GM19099 (cell line): Measurements from ENCODE around the gene PTPRK.

Experiments used
- POLR2A ChIP-seq: IDR thresholded peaks from 3 replicates; pipeline ENCODE4 v1.6.1; 2011; ENCODE audit warnings: low read depth; ENCODE audit not compliant: insufficient read length; ENCODE audit errors: extremely low read depth

The PTPRK gene

DNA sequence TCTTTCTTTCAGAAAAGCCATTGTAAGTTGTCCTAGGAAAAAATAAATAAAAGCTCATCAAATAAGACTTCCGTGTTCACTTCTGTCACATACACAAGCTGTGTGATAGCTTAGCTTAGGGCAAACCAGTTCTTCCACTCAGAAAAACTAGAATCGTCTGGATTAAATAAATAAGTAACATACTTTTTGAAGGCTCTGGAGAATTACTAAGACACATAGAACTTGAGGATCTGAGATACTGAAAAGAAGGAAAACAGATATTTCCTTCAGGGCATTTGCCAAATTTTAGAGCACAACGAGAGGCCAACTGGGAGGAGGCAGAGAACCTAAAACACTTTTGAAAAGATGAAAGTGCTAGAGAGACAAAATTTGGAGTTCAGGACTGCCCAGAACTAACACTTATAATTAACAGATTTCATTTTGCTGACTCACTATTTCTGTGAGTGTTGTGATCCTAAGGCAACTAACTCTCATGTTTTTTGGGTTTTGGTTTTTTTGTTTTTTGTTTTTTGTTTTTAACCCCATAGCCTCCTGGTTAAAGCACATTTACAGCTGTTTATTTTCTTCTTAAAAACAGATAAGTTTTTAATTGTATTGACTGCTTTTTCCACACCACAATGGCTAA, 580.8 kb downstream of the PTPRK start:
- no peak for TF ChIP-seq POLR2A

DNA sequence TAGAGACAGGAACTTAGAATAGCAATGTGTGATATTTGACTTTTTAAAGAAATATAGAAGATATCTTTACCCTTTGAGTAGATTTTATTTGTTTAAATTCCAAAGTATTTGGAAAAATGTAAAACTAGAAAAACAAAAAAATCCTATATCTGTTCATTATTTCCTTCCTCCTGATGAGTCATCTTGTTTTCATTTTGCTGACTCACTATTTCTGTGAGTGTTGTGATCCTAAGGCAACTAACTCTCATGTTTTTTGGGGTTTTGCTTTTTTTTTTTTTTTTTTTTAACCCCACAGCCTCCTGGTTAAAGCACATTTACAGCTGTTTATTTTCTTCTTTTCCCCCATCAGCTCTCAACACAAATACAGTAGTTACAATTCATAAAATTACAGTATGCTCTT, 581.7 kb downstream of the PTPRK start:
- TF ChIP-seq POLR2A: no peak

DNA sequence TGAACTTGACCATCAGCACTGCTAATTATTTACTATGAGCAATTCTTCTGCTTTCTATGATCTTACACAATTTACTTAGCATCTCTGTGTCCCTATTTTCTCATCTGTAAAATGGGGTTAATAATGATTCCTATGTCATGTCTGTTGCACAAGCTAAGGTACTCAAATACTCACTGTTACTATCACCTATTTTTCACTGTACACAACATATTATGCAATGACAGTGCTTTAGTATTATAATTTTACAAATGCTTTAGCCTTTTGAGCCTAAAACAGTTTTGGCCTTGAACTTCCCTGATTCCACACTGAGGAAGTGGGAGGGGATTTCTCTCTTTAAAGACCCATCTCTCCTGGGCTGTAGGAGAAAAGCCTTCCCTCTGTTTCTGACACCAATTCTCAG, 582.7 kb downstream of the PTPRK start:
- TF ChIP-seq POLR2A: no peak

DNA sequence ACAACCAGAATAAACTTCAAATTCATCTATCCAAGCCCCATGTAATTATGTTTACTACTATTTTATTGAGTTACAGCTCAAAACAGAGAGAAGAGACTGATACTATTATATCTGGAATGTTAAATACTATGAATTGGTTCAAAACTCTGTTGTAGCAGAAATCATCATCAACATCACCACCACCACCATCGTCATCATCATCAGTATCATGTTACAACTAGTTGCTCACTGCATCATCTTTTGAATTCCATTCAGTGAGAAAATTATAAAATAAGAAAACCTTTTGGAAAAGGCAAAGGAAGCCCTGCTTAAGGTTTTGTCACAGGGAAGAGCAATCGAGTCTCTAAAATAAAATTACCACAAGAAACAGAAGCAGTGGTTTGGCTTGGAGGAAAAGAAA, 583.3 kb downstream of the PTPRK start:
- no peak for TF ChIP-seq POLR2A

DNA sequence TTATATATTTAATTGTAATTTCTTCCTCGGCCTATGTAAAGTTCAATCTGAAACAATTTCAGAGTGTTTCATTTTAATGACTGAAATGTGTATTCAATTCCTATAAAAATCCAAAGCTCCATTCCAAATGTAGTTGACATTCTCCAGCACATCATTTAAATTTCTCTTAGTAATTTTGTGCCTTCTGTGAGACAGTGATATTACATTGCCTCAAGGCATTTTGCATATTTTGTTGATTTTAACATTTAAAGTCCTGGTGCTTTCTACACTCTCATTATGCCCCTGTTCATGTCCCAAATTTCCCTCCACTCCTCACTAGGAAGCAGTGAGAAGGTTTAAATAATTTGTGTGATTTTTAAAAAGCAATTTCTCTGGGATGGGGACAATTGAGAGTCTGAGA, 585.4 kb downstream of the PTPRK start:
- no peak for TF ChIP-seq POLR2A

DNA sequence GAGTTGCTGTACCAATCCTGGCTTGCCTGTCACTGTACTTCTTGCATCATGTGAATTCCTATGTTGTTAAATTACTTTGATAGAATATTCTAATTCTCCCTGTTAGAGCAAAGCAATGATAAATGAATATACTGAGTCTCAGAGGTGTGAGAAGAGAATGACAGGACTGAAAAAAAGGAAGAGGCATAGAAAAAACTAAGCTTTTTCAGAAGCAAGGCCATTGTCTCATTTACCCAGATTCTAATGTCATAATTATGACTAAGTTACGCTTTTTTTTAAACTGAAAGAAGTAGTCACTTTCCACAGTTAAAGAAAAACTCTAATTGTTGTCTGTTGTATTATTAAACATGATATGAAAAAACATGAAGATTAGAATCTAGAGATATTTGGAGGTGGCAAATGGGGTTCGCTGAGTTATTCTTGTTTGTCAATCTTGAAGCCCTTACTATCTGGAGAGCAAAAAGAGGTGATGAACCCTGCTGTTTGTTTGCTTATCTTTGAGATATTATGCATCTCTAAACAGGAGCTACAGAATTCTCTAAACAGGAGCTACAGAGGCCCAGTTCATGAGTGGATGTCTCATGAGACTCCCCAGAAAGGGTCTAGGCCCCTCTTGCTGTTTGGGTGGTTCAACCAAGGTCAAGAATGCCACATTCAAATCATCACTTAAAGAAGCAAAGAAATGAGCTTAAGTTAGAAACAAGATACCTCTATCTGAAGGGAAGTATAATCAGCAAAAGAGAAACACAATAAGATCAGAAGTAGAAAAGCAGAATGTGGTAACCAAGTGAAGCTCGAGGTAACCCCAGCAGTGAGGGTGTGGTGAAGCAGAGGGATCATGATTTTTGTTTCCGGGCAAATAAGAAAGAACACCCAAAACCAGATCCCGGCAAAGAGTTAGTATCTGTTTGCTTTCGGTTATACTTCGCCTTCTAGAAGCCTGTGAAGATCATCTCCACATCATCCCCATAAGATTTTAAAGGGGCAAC, 586.3 kb downstream of the PTPRK start:
- no peak for TF ChIP-seq POLR2A

DNA sequence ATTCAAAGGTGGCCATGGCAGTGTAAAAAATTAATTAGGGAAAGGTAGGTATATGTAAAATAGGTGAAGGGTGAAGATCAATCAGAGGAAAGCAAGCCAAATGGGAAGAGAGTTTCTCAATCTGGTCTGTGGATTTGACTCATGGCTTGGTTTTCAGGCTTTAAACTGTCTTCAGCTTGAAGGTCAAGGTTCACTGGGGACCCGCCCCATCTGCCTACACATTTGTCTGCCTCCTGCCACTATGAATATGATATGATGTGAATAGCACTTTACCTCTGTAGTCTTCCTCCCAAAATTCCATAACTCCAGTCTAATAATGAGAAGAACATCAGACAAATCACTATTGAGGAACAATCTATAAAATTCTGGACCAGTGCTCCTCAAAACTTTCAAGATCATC, 587.3 kb downstream of the PTPRK start:
- no peak for TF ChIP-seq POLR2A

DNA sequence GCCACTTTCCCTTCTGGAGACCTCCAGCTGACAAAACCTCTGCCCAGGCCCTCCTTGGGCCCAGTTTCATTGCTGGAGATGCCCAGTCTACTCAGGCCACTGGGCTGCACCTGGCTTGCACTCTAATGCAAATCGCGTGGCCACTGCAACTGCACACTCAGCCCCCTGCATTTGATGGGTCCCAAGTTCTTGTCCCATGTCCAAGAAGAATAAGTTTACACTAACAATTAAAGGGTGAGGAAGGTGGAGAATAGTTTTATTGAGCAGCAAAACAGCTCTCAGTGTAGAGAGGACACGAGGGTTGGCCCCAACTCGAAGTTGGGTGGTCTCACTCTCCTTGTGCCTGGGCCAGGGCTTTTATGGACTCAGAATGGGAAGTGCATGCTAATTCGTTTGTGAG, 587.7 kb downstream of the PTPRK start:
- no peak for TF ChIP-seq POLR2A

DNA sequence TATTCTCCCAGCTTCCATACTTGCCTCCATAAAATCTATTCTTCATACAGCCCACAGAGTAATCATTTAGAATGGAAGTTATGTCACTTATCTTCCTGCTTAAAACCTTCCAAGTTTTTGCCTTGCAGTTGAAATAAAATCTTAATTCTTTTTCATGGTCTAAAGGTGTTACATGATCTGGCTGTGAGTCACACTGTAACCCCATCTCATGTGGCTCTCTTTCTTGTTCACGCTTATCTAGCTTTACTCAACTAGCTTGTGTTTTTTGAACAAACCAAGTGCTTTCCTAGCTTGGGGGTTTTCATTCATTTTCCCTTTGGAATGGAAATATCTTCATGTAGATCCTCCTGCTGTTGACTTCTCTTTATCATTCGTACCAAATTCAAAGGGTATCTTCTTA, 596.0 kb downstream of the PTPRK start:
- TF ChIP-seq POLR2A: no peak

DNA sequence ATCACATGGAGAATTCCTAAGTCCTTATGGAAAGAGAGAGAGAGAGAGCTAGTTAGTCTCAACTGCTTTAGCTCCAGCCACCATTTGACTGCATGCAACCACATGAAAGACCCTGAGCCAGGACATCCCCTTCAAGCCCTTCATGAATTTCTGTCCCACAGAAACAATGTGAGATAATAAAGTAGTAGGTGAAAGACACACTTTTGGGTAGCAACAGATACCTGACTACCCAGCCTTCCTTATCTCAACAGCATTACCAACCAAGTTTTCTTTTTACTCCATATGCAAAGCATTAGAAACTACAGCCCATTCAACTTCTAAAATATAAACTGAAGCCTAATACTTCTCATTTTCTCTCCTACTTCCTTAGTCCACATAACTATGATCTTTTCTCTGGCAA, 596.4 kb downstream of the PTPRK start:
- TF ChIP-seq POLR2A: no peak

DNA sequence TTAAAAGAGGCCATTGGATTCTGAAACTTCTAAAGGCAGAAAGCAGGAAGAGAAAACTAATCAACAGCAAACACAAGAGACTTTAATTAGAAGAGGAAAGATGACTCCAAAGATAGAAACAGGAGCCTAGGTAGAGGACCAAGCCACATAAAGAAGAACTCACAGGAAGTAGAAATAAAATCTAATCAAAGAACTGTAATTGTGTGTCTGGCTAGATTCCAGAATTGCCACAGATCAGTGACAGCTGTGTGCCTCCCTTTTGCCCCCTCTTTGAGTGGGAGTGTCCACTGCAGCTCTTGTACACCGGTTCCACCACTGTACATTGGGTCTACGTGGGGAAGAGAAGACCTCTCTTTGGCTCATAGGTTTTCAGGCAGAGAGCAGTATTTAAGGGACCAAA, 597.3 kb downstream of the PTPRK start:
- TF ChIP-seq POLR2A: no peak

DNA sequence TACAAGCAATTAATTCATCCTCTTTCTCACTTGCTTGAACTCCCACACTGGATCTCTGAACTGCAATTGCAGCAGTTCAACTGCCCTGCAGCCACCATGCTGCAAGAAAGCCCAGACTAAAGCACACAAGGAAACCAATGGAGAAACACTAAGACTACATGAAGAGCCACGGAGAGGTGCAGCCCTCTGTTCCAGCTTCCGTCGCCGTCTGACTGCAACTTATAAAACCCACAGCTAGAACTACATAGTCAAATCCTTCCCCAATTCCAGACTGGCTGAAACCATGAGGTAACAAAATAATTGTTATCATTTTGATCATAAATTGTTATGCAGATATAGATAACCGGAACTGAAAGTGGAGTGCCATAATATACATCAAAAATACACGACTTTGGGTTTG, 598.4 kb downstream of the PTPRK start:
- TF ChIP-seq POLR2A: no peak

DNA sequence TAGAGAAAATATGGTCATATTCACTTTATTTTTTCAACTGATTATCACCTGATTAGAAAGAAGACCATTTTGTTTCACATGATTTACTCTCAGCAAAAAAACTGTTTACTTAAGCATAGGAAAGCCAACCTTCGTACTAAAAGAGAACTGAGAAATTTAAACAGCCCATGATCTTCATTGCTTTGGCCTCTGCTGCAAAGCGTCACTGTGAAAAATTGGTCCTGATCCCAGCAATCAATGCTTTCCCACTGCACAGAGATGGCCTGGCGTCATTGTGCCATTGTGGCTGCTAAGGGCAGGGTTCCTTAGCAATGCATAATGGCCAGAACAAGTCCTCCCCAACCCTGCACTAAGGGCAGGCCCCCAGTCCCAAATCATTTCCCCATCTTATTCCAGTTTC, 599.6 kb downstream of the PTPRK start:
- TF ChIP-seq POLR2A: no peak
